Jurkat, Clone E6-1 (cell line): ENCODE data around the gene PWWP2B.

Experiments
- DNase-seq: peaks from one replicate; pipeline ENCODE4 v3.0.0-alpha.2; 2011; ENCODE audit warnings: low read depth, low spot score
- H3K4me3 ChIP-seq: 2 replicates; pipeline ENCODE4 v1.5.1; 2011; ENCODE audit warnings: mild to moderate bottlenecking, low read length, control low read depth, moderate library complexity

The PWWP2B gene

DNA sequence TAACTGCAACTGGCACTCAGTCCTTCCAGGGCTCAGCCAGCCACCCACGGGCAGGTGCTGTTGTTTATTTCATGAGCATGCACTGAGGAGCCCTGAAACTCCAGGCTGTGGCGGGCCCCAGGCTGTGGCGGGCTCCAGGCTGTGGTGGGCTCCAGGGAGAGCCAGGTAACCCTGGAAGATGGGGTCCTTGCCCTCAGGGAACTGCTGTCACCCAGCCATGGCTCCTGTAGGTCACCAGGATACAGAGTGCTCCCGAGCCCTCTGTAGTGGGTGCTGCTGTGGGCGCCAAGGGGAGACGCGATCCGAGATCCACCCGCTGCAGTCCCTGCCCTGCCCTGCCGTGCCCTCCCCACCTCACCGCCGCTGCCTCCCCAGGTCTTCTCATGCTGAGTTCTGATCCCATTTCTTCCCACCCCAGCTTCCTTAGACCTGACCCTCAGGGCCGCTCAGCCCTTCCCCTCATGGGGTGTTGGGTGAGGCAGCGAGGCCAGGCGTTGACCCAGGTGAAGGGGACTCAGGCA lies 35.4 kb upstream of the PWWP2B start:
- no peak for DNase-seq
- H3K4me3 ChIP-seq, result no peak overlapping the region

DNA sequence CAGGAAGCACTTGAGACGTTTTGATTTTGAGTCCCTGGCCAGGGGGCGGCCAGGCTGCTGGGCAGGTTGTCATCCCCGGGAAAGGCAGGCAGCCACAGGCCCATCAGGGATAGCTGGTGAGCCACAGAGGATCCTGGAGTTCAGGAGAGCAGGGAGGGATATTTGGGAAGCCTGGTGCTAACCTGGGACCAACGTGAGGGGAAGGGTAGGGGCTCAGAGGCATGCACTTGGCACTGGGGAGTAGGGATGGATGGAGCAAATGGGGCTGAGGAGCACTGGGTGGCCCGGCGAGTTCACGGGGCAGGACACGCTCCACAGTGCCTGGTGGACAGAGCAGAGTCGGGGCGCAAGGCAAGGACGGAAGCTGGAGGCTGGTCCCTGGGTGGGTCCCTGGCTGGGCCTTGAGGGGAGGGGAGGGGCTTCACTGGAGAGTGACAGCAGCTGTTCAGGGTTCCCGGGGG lies 34.8 kb upstream of the PWWP2B start:
- H3K4me3 ChIP-seq, result no peak overlapping the region
- DNase-seq, result no peak

DNA sequence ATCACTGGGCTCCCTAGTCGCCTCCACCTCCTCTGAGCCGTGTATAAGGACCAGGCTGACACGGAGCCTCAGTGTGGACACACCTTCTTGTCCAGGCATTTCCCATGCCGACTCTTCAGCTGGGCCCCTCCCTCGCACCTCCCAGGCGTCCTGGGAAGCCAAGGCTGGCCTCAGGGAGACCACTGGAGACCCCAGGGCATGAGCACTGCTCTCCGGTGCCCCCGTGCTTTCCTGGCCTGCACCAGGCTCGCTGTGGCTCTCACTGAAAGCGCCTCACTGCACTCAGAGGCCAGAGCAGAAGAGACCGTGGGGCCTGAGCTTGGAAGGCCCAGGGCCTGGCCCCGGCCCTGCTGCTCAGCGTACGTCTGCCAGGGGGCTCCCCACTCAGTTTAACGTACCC lies 33.6 kb upstream of the PWWP2B start:
- H3K4me3 ChIP-seq, result no peak overlapping the region
- no peak for DNase-seq

DNA sequence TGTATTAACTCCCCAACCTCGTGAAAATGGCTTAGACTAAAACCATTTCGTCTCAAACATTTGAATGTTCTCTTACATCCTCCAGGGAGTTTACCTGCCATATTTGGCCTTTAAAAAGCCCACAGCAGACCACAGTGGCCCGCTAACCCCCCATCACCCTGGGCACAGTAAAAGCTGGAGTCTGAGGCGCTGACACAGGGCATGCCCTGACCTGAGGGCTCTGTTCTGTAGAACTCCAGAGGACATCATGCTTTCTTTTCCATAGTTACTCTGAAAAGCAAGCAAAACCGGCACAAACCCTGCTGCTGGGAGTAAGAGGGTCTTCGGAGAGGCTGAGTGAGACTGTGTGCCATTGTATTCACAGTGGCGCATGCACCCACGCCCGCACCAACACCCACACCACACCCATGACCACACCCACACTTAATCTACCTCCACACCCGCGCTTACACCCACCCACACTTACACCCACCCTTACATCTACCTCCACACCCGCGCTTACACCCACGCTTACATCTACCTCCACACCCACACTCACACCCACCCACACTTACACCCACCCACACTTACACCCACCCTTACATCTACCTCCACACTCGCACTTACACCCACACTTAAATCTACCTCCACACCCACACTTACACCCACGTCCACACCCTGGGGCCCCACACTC lies 32.9 kb upstream of the PWWP2B start:
- DNase-seq, result peak; percentile 32
- H3K4me3 ChIP-seq, result no peak overlapping the region

DNA sequence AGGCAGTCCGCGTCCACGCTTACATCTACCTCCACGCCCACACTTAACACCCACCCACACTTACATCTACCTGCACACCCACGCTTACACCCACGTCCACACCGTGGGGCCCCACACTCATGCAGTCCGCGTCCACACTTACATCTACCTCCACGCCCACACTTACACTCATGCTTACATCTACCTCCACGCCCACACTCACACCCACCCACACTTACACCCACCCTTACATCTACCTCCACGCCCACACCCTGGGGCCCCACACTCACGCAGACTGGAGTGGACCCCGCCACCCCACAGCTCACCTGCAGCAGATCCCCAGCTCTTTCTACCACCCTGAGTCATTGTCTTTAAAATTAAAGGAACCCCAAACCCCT lies 32.4 kb upstream of the PWWP2B start:
- H3K4me3 ChIP-seq, result no peak overlapping the region
- DNase-seq, result no peak

DNA sequence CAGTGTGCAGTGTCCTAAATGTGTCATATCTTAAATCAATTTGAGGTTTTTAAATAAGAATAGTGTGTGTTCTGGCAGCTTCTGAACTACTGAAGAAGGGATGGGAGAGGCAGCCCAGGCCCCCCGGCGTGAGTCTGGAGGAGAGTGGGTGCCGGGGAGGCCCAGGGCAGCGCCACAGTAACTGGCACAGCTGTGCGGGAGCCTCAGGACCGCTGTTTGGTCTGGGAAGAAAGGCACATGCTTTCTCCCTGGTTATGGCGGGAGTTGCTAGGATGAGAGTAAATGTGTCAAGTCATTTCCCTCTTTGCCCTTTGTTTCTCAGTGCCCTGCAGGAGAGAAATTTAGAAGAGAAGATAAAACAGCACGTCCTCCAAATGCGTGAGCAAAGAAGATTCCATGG lies 31.9 kb upstream of the PWWP2B start:
- no peak overlapping the region for H3K4me3 ChIP-seq
- no peak for DNase-seq

DNA sequence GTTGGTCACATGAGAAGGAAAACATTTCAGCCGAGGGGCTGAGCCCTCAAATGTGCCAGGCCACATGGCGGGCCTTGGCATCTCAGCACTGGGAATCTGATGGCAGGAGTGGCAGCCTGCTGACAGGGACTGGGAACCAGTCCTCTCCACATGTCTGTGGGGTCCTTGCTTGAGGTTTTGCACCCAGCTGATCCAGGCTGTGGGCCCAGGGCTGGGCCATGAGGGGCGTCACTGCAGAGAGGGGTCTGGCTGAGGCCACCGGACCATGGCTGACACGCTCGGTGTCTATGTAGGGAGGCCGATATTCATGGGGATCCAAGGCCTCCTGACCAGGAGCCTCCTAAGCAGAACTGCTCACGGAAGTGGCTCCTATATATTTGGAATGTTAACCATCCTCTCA lies 31.0 kb upstream of the PWWP2B start:
- H3K4me3 ChIP-seq, result no peak overlapping the region
- DNase-seq, result no peak

DNA sequence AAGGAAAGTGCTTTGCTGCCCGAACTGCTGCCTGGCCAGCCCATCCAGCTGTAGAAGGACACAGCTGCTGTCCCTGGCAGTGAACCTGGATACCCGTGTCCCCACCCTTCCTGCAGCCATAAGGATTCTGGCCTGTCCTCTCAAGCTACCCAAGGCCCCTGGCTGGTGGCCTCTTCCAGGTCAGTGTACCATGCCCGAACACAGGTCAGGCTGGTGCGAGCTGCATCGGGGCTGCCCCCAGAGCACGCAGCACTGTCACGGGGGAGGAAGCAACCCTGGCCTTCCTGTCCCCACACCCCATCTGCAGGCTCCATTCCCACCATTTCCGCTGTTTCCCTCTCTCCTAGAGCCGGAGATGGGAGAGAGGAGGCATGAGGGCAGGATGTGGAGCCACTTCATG lies 30.5 kb upstream of the PWWP2B start:
- H3K4me3 ChIP-seq, result no peak overlapping the region
- no peak for DNase-seq

DNA sequence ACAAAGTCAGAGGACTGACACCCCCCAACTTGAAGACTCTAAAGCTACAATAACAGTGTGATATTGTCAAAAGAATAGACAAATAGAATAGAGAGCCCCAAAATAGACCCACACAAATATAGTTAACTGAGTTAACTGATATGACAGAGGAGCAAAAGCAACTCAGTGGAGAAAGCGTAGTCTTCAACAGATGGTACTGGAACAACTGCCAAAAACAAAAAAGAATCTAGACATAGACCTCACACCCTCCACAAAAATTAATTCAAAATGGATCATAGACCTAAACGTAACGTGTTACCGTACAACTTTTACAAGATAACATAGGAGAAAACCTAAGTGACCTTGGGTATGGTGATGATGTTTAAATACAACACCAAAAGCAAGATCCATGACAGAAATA lies 28.6 kb upstream of the PWWP2B start:
- no peak overlapping the region for H3K4me3 ChIP-seq
- no peak for DNase-seq

DNA sequence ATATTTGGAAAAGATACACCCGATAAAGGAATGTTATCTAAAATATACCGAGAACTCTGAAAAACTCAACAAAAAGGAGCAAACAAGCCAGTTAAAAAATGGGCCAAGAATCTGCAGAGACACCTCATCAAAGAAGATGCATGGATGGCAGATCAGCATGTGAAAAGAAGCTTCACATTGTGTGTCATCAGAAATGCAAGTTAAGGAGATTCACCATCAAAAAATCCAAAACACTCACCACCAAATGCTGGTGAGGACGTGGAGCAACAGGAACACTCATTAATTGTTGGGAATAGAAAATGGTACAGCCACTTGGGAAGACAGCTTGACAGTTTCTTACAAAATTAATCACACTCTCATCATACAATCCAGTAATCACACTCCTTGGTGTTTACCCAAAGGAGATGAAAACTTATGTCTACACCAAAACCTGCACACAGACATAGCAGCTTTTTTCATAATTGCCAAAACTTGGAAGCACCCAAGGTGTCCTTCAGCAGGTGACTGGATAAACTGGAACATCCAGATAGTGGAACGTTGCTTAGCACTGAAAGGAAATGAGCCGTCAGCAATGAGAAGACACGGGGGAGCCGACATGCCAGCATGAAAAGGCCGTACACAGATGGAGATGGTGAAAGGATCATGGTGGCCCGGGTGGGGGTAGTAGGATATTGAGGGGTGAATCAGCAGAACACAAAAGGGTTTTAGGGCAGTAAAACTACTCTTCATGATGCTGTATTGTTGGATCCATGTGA lies 27.9 kb upstream of the PWWP2B start:
- DNase-seq, result no peak

DNA sequence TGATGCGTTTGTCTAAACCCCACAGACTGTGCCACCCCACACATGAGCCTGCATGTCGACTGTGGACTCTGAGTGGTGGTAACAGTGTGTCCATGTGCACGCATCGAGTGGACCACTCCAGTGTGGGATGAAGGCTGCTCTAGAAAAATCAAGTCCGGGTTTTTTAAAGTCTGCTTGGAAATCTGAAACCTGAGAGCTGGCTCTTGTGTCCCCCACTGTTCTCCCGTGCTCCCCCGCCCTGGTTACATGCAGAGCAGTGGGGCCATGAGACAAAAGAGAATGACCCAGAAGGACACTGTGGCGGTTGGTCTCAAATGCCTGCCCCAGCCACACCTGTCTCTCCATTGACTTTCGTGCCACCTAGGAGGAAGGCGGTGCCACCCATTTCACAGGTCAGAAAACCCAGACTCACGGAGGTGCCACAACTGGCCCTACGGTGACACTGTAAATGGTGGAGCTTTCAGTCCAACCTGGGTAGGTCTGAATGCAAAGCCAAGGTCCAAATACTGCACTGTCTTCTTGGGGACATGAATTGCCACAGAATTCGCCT lies 27.3 kb upstream of the PWWP2B start:
- DNase-seq, result no peak
- H3K4me3 ChIP-seq, result no peak overlapping the region

More for the DNA sequence above, 27.9 kb upstream of the PWWP2B start:
- no peak overlapping the region for H3K4me3 ChIP-seq

DNA sequence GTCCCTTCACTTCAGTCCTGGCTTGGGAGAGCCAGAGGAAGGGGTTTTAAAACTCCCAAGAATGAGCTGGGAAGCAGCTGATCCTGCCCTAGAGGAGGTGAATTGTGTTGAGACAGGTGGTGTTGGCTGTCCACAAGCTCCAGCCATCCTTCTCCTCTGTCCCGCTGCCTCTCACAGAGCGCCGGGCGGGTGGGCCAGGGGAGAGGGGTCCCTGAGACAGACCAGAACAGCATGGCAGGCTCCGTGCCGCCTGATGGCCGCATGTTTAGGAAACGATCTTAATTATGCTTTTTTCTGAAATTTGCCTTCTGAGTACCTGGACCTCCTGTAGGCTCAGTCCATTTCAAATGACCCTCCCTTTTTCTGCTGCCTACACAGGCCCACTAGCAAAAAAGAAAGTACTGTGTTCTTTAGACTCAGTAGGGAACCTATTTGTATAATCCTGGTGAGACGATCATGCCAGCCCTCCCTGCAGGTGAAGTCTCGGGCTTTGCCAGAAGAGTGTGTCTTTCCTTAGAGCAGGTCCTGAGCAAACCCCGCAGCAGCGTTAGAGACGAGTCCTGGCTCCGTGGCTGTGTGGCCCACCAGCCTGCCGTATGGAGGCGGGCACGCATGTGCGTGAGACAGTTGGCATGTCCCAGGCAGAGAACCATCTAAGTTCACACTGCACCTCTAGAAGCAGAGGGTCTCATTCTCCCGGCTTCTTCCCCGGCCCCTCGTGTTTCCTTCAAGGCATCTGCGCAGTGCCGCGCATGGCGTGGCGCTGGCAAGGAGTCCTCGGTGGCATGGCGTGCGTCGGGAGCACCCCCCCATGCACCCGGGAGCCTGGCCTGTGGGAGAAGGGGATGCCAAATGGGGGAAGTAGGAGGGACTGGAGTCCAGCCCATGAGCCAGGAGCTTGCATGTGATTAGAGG lies 26.3 kb upstream of the PWWP2B start:
- no peak overlapping the region for H3K4me3 ChIP-seq
- no peak for DNase-seq

DNA sequence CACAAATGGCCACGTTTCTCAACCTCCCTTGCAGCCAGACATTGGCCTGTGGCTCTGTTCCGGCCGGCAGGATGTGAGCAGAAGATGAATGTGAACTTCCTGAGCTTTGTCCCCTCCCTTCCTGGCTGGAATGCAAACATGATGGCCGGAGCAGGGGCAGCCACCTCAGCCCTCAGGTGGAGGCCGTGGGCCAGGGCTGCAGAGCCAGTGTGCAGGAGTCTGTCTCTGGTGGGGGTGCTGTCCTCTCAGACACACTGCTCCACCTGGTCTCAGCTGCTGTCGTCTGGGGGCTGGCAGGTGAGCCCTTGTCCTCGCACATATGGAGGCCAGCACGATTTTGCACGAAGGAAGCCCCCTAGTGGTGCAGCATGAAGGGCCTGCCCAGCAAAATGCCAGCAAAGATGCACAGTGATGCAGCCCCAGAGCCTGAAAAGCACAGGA lies 25.3 kb upstream of the PWWP2B start:
- H3K4me3 ChIP-seq, result no peak overlapping the region
- peak; percentile 33 for DNase-seq

DNA sequence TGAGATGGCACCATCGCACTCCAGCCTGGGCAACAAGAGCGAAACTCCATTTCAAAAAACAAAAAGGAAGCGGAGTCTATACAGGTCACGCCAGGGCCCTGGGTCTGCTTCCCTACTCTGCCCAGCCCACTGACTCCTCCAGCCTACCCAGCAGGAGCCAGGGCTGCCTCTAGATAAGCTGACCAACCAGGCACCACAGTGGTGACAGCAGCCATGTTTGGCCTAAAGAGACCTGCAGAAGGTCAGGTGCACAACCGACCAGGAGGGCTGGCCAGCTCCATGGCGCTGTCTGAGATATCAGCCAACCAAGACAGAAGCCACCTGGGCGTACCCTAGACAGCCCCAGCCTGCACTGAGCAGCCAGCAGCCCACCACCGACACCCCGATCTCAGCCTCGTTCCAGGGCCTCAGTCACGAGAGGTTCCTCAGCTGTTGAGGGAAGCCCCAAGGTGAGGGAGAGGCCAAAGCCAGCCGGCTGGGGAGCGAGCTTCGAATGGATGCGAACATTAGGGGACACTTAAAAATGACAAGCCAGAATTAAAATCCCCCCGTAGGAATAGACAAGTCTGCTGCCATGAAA lies 24.4 kb upstream of the PWWP2B start:
- no peak for DNase-seq

DNA sequence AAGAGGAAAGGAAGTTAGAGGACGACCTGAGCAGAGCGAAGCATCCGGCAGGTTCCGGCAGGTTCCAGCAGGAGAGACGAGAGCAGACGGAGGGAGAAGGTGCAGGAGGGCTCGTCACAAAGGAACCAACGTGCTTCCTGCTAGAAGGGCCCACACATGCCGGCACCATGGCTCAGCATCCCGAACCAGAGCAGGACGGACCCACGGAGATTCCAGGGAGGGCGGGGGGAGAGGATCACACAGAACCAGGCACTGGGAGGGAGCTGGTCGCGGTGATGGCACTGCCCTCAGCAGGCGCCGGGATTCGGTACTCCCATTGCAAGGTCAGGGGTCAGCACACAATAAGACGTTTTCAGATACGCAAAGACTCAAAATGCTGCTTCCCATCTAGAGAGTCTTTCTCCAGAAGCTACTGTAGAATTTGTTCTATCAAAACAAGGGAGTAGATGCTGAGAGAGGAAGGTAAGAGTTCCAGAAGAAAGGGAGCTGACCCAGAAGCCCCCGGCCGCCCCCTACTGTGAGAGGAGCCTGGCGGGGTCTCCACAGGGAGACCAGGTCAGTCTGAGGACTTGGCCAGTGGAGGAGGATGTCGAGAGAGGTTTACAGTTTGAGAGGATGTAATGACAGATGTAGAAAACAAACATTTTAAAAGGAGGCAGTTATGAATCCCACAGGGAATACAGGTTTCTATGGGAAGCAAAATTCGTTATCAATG lies 23.6 kb upstream of the PWWP2B start:
- no peak overlapping the region for H3K4me3 ChIP-seq
- DNase-seq, result no peak

More for the DNA sequence above, 24.4 kb upstream of the PWWP2B start:
- H3K4me3 ChIP-seq, result no peak overlapping the region

DNA sequence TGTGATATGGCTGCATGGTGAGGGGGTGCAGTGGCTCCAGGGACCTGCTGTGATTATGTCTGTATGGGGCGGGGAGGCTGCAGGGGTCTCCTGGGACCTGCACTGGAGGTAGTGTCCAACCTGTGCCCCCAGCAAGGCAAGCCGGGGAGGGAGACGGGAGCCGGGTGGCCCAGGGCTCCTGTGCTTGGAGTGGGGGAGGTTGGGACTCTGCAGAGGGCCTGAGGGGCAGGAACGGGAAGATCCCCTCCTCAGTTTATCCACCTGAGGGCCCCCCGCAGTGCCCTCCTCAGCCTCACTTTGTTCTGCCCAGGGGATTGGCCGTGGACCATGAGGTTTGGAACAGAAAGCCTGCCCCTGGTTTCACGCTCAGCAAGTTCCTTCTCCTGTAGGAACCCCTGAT lies 22.8 kb upstream of the PWWP2B start:
- H3K4me3 ChIP-seq, result no peak overlapping the region
- no peak for DNase-seq

DNA sequence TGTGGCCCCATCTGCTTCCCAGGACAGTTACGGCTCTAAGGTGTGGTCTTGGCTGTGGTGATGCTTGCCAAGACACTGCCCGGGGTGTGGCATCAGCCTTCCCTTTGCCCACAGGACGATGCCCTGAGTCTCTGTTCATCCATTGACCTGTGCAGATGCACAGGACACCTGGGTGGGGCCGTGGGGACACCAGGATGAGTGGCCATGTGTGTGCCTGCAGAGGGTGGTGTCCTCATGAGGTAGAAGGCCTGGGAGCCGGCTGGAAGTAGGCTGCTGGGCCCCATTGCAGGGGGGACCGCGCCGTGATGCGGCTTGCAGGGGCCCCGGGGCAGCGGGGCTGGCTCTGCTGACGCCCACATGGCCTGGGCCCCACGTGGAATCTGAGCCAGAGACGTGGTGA lies 22.4 kb upstream of the PWWP2B start:
- no peak for DNase-seq
- H3K4me3 ChIP-seq, result no peak overlapping the region

DNA sequence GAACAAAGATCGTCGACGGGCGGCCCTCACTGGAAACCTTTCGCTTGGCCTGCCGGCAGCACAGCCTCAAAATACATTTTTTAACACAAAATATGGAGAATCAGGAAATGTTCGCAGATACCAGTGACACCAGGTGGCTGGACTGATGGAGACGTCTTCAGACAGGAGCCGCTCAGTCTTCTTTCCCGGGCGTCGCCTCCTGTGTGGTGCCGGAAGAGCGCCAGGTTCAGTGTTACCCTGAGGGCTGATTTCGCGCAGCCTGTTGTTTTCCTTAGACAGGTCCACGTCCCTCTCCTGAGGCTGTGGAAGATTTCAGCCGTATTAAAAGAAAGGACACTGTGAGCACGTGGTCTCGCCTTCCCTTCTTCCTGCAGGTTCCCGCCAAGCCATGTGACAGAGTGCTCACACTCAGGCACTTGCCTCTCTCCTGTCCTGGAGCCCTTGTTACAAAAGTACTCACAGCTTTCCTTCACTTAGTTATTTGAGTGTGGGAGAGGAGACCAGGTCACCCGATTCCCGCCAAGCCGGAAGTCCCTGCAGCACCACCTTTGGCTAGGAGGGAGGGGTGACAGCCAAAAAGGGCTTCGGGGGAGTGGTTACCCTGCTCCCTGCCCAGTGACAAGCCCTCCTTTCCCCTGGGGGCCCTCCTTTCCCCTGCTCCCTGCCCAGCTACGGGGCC lies 21.7 kb upstream of the PWWP2B start:
- DNase-seq, result no peak
- H3K4me3 ChIP-seq, result no peak overlapping the region
